SK-N-SH (cell line): ENCODE results near the gene NDRG2. TPM values are rescaled to one million over a fixed set of nuclear protein-coding genes. Genes with fewer than 3 reads are reported as not detected.

Experiments used
- CTCF ChIA-PET: fragments of 300-600, 350-600 bp; formaldehyde crosslinking; extraction: SDS; loops from one replicate; lab custom pipeline; 2021; lab: Yijun Ruan, JAX
- POLR2A ChIA-PET: fragments of 350-600 bp; sonication (Branson Sonifier 250); formaldehyde crosslinking; extraction: SDS; loops from one replicate; lab custom pipeline; 2020; ENCODE audit warnings: antibody characterized with exemption, inconsistent platforms; lab: Yijun Ruan, JAX
- DNase-seq: peaks from one replicate; pipeline ENCODE4 v3.0.0; 2012
- H2AFZ ChIP-seq: fragments of 200-600 bp; sonication (generic); 2 replicates; pipeline ENCODE4 v1.8.1; 2016; ENCODE audit warnings: antibody characterized with exemption, mild to moderate bottlenecking, low read depth
- H3F3A ChIP-seq: fragments of 200-600 bp; sonication (generic); replicated peaks from 2 replicates; pipeline ENCODE3; 2016; ENCODE audit warnings: antibody characterized with exemption, mild to moderate bottlenecking; ENCODE audit not compliant: insufficient read depth
- H3K27ac ChIP-seq, 2 experiments: fragments of 200-500 bp in 1 of 2; fragments of 200-600 bp in 1 of 2; sonication (Bioruptor generic) in 1 of 2; sonication (generic), shearing (Covaris generic) in 1 of 2; 2 replicates each; pipeline versions ENCODE4 v1.5.1 to v1.6.1; 2014 to 2016; ENCODE audit warnings: low read depth in 2 of 2, inconsistent platforms in 1 of 2, low read length in 1 of 2, mild to moderate bottlenecking in 1 of 2, mixed read lengths in 1 of 2
- H3K27me3 ChIP-seq: fragments of 200-600 bp; sonication (generic), shearing (Covaris generic); 2 replicates; pipeline ENCODE4 v1.6.1; 2016; ENCODE audit warnings: mixed run types; ENCODE audit not compliant: insufficient read depth
- H3K36me3 ChIP-seq, 2 experiments: fragments of 200-500 bp in 1 of 2; fragments of 200-600 bp in 1 of 2; sonication (Bioruptor generic) in 1 of 2; sonication (generic) in 1 of 2; replicated peaks in 1 of 2; 2 replicates each; pipeline versions ENCODE3 to v1.5.1; 2014 to 2016; ENCODE audit warnings: low read length in 1 of 2, mild to moderate bottlenecking in 1 of 2; ENCODE audit not compliant: insufficient read depth in 2 of 2, control insufficient read depth in 1 of 2
- H3K4me1 ChIP-seq, 2 experiments: fragments of 200-500 bp in 1 of 2; fragments of 200-600 bp in 1 of 2; sonication (Bioruptor generic) in 1 of 2; sonication (generic), shearing (Covaris generic) in 1 of 2; 2 replicates each; pipeline versions ENCODE4 v1.5.1 to v1.6.1; 2014 to 2016; ENCODE audit warnings: low read depth in 1 of 2, low read length in 1 of 2, mixed run types in 1 of 2; ENCODE audit not compliant: insufficient read depth in 2 of 2, control insufficient read depth in 1 of 2
- H3K4me2 ChIP-seq: fragments of 200-600 bp; sonication (generic), shearing (Covaris generic); 2 replicates; pipeline ENCODE4 v1.6.1; 2017; ENCODE audit warnings: mixed run types
- H3K4me3 ChIP-seq, 2 experiments: fragments of 200-500 bp in 1 of 2; fragments of 200-600 bp in 1 of 2; sonication (Bioruptor generic) in 1 of 2; sonication (generic), shearing (Covaris generic) in 1 of 2; 2 replicates each; pipeline versions ENCODE4 v1.5.1 to v1.8.1; 2014 to 2016; ENCODE audit warnings: low read depth in 2 of 2, inconsistent platforms in 1 of 2, low read length in 1 of 2, mild to moderate bottlenecking in 1 of 2, mixed read lengths in 1 of 2, moderate library complexity in 1 of 2
- H3K79me2 ChIP-seq: fragments of 200-600 bp; sonication (generic); 2 replicates; pipeline ENCODE4 v1.8.1; 2017; ENCODE audit warnings: mild to moderate bottlenecking; ENCODE audit not compliant: insufficient read depth
- H3K9ac ChIP-seq: fragments of 200-600 bp; sonication (generic); 2 replicates; pipeline ENCODE4 v1.6.1; 2017; ENCODE audit warnings: mixed run types
- H3K9me2 ChIP-seq: fragments of 200-600 bp; sonication (generic); 2 replicates; pipeline ENCODE4 v1.6.1; 2017; ENCODE audit warnings: mixed run types
- H3K9me3 ChIP-seq: fragments of 200-600 bp; sonication (generic); 2 replicates; pipeline ENCODE4 v1.6.1; 2017; ENCODE audit warnings: mixed run types, mild to moderate bottlenecking, moderate library complexity
- H4K20me1 ChIP-seq: fragments of 200-600 bp; sonication (generic); 2 replicates; pipeline ENCODE4 v1.6.1; 2017; ENCODE audit warnings: mild to moderate bottlenecking, mixed run types; ENCODE audit not compliant: insufficient read depth
- ELF1 ChIP-seq: IDR thresholded peaks from 2 replicates; pipeline ENCODE4 v1.4.0; 2012
- EZH2phosphoT487 ChIP-seq: fragments of 200-600 bp; sonication (generic); IDR thresholded peaks from 2 replicates; pipeline ENCODE4 v1.6.1; 2017; ENCODE audit warnings: low read depth, mixed run types, mild to moderate bottlenecking, antibody characterized with exemption, moderate library complexity, borderline replicate concordance
- FOXM1 ChIP-seq: IDR thresholded peaks from 2 replicates; pipeline ENCODE4 v1.4.0; 2012; ENCODE audit warnings: low read depth, mild to moderate bottlenecking
- GABPA ChIP-seq: IDR thresholded peaks from 2 replicates; pipeline ENCODE4 v1.4.0; 2012; ENCODE audit warnings: low read depth, mild to moderate bottlenecking
- GATA2 ChIP-seq: sonication (generic); formaldehyde crosslinking; IDR thresholded peaks from 2 replicates; pipeline ENCODE4 v1.5.0; 2020; ENCODE audit warnings: mild to moderate bottlenecking, missing genetic modification reagents
- IRF3 ChIP-seq: fragments of 150-350 bp; IDR thresholded peaks from 2 replicates; pipeline ENCODE4 v1.6.1; 2016; ENCODE audit warnings: mild to moderate bottlenecking, low read depth, low read length
- JUND ChIP-seq: IDR thresholded peaks from 2 replicates; pipeline ENCODE4 v1.4.0; 2012
- MXI1 ChIP-seq: IDR thresholded peaks from 2 replicates; pipeline ENCODE4 v1.6.1; 2012; ENCODE audit warnings: mild to moderate bottlenecking, low read depth, low read length, improper control_type of control experiment
- RAD21 ChIP-seq: IDR thresholded peaks from 2 replicates; pipeline ENCODE4 v1.6.1; 2012; ENCODE audit warnings: mild to moderate bottlenecking, low read length
- RCOR1 ChIP-seq: fragments of 150-350 bp; IDR thresholded peaks from 2 replicates; pipeline ENCODE4 v1.6.1; 2017; ENCODE audit warnings: antibody characterized with exemption, low read length
- RFX5 ChIP-seq: IDR thresholded peaks from 2 replicates; pipeline ENCODE4 v1.6.1; 2012; ENCODE audit warnings: mild to moderate bottlenecking, improper control_type of control experiment, low read length
- SIN3A ChIP-seq: IDR thresholded peaks from 2 replicates; pipeline ENCODE4 v1.6.1; 2012; ENCODE audit warnings: low read depth, mild to moderate bottlenecking, low read length, moderate library complexity, borderline replicate concordance
- TAF1 ChIP-seq: IDR thresholded peaks from 2 replicates; pipeline ENCODE4 v1.6.1; 2012; ENCODE audit warnings: low read depth, mild to moderate bottlenecking, low read length, moderate library complexity, borderline replicate concordance
- TEAD4 ChIP-seq: IDR thresholded peaks from 2 replicates; pipeline ENCODE4 v1.4.0; 2012; ENCODE audit warnings: mild to moderate bottlenecking, borderline replicate concordance; ENCODE audit not compliant: insufficient read depth
- USF2 ChIP-seq: fragments of 150-350 bp; IDR thresholded peaks from 2 replicates; pipeline ENCODE4 v1.6.1; 2017; ENCODE audit warnings: antibody characterized with exemption, low read length, low read depth, borderline replicate concordance
- WGBS: methylation state at CpG from one replicate; pipeline ENCODE4 v1.1.6; 2017; ENCODE audit warnings: low lambda C conversion rate; 5-methylcytosine and 5-hydroxymethylcytosine counted together
- polyA plus RNA-seq, 3 experiments: library from polyadenylated mRNA; depleted of rRNA; stranded (reverse); fragments of >200 nt; gene quantifications; 2 replicates each; pipeline ENCODE4 v1.2.3, GENCODE V29; 2012
- TF ChIP-seq, protein P1 (sequence below): IDR thresholded peaks from 2 replicates; pipeline ENCODE4 v1.6.1; 2012; ENCODE audit warnings: mild to moderate bottlenecking, low read depth, low read length, moderate library complexity
- TF ChIP-seq, protein P2 (sequence below): fragments of 200-600 bp; sonication (generic); IDR thresholded peaks from 2 replicates; pipeline ENCODE4 v1.6.1; 2017; ENCODE audit warnings: antibody characterized with exemption, mild to moderate bottlenecking, moderate library complexity
- TF ChIP-seq, protein P3 (sequence below): IDR thresholded peaks from 2 replicates; pipeline ENCODE4 v1.4.0; 2012; ENCODE audit warnings: low read depth, borderline replicate concordance
- TF ChIP-seq, protein P4 (sequence below): IDR thresholded peaks from 2 replicates; pipeline ENCODE4 v1.4.0; 2012; ENCODE audit warnings: low read depth, borderline replicate concordance

The NDRG2 gene
- polyA plus RNA-seq, 1 of the 3 experiments (the other 2 are of a cell fraction): 15.8 TPM

- Histone ChIP-seq H3K4me1 (no peaks in the 10 kb centered on the region; a peak in 1 of 4 replicates), H3K9me2 (no peaks in the 10 kb centered on the region), H3F3A (no peaks in the 10 kb centered on the region), H3K36me3 (no peaks in the 10 kb centered on the region), H3K9ac (no peak overlapping the region), H4K20me1 (no peaks in the 10 kb centered on the region), H3K27me3 (no peaks in the 10 kb centered on the region), H3K9me3 (no peaks in the 10 kb centered on the region), H3K27ac (no peak overlapping the region), H3K4me3 (no peak overlapping the region), H3K79me2 (no peaks in the 10 kb centered on the region), H3K4me2 (no peak overlapping the region), H2AFZ (no peak overlapping the region)
- ChIA-PET POLR2A (no interaction called here), CTCF (interaction anchor here (2.3 to 7.5 kb wide), 5 partner anchors 12 to 103 kb away, joined by 7 to 83 read pairs (median 24); no protein-coding TSS in a partner anchor)
- WGBS: 84% methylated on average over 14 of the region's 14 CpGs
- no peak for DNase-seq
- TF ChIP-seq SIN3A: no peak
- TF ChIP-seq GATA2 (CRISPR knock-in tag): no peak
- TF ChIP-seq, protein P1, sequence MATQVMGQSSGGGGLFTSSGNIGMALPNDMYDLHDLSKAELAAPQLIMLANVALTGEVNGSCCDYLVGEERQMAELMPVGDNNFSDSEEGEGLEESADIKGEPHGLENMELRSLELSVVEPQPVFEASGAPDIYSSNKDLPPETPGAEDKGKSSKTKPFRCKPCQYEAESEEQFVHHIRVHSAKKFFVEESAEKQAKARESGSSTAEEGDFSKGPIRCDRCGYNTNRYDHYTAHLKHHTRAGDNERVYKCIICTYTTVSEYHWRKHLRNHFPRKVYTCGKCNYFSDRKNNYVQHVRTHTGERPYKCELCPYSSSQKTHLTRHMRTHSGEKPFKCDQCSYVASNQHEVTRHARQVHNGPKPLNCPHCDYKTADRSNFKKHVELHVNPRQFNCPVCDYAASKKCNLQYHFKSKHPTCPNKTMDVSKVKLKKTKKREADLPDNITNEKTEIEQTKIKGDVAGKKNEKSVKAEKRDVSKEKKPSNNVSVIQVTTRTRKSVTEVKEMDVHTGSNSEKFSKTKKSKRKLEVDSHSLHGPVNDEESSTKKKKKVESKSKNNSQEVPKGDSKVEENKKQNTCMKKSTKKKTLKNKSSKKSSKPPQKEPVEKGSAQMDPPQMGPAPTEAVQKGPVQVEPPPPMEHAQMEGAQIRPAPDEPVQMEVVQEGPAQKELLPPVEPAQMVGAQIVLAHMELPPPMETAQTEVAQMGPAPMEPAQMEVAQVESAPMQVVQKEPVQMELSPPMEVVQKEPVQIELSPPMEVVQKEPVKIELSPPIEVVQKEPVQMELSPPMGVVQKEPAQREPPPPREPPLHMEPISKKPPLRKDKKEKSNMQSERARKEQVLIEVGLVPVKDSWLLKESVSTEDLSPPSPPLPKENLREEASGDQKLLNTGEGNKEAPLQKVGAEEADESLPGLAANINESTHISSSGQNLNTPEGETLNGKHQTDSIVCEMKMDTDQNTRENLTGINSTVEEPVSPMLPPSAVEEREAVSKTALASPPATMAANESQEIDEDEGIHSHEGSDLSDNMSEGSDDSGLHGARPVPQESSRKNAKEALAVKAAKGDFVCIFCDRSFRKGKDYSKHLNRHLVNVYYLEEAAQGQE: no peak
- TF ChIP-seq GABPA: no peak
- no peak for TF ChIP-seq USF2
- TF ChIP-seq RCOR1: no peak
- no peak for TF ChIP-seq RFX5
- no peak for TF ChIP-seq JUND
- TF ChIP-seq FOXM1: no peak
- TF ChIP-seq TEAD4: no peak
- TF ChIP-seq, protein P2, sequence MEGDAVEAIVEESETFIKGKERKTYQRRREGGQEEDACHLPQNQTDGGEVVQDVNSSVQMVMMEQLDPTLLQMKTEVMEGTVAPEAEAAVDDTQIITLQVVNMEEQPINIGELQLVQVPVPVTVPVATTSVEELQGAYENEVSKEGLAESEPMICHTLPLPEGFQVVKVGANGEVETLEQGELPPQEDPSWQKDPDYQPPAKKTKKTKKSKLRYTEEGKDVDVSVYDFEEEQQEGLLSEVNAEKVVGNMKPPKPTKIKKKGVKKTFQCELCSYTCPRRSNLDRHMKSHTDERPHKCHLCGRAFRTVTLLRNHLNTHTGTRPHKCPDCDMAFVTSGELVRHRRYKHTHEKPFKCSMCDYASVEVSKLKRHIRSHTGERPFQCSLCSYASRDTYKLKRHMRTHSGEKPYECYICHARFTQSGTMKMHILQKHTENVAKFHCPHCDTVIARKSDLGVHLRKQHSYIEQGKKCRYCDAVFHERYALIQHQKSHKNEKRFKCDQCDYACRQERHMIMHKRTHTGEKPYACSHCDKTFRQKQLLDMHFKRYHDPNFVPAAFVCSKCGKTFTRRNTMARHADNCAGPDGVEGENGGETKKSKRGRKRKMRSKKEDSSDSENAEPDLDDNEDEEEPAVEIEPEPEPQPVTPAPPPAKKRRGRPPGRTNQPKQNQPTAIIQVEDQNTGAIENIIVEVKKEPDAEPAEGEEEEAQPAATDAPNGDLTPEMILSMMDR: no peak
- no peak for TF ChIP-seq TAF1
- TF ChIP-seq RAD21: no peak
- TF ChIP-seq IRF3: no peak
- TF ChIP-seq, protein P3, sequence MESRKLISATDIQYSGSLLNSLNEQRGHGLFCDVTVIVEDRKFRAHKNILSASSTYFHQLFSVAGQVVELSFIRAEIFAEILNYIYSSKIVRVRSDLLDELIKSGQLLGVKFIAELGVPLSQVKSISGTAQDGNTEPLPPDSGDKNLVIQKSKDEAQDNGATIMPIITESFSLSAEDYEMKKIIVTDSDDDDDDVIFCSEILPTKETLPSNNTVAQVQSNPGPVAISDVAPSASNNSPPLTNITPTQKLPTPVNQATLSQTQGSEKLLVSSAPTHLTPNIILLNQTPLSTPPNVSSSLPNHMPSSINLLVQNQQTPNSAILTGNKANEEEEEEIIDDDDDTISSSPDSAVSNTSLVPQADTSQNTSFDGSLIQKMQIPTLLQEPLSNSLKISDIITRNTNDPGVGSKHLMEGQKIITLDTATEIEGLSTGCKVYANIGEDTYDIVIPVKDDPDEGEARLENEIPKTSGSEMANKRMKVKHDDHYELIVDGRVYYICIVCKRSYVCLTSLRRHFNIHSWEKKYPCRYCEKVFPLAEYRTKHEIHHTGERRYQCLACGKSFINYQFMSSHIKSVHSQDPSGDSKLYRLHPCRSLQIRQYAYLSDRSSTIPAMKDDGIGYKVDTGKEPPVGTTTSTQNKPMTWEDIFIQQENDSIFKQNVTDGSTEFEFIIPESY: no peak
- TF ChIP-seq ELF1: no peak
- TF ChIP-seq, protein P4, sequence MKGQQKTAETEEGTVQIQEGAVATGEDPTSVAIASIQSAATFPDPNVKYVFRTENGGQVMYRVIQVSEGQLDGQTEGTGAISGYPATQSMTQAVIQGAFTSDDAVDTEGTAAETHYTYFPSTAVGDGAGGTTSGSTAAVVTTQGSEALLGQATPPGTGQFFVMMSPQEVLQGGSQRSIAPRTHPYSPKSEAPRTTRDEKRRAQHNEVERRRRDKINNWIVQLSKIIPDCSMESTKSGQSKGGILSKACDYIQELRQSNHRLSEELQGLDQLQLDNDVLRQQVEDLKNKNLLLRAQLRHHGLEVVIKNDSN: no peak
- TF ChIP-seq MXI1: no peak
- no peak for TF ChIP-seq EZH2phosphoT487
These were observed 21.0 kb downstream of the NDRG2 start for GRCh38 chr14:21003788-21004346.
